Measurements from ENCODE around the gene RAB38.

RAB38 gene

GRCh38 chr11:88169471-88169870 lies 5.8 kb downstream of the RAB38 start:
- DNase-seq: no peak

GRCh38 chr11:88167853-88168252 lies 7.4 kb downstream of the RAB38 start:
- no peak for DNase-seq

GRCh38 chr11:88164806-88165585 lies 10.2 kb downstream of the RAB38 start:
- DNase-seq: no peak

- DNase-seq: no peak
Observed at GRCh38 chr11:88164320-88164719, 10.9 kb downstream of the RAB38 start.

GRCh38 chr11:88158081-88158480 lies 17.2 kb downstream of the RAB38 start:
- DNase-seq: no peak

- no peak for DNase-seq
Observed at GRCh38 chr11:88157370-88157769, 17.9 kb downstream of the RAB38 start.

GRCh38 chr11:88152381-88152780 lies 22.9 kb downstream of the RAB38 start:
- no peak for DNase-seq

GRCh38 chr11:88151709-88152265 lies 23.5 kb downstream of the RAB38 start:
- no peak for DNase-seq

GRCh38 chr11:88146106-88146505 lies 29.1 kb downstream of the RAB38 start:
- DNase-seq: no peak

GRCh38 chr11:88139865-88140264 lies 35.4 kb downstream of the RAB38 start:
- no peak for DNase-seq

- no peak for DNase-seq
Observed at GRCh38 chr11:88131764-88132470, 43.3 kb downstream of the RAB38 start.

- no peak for DNase-seq
Observed at GRCh38 chr11:88122956-88123355, 52.3 kb downstream of the RAB38 start.

GRCh38 chr11:88119561-88119960 lies 55.7 kb downstream of the RAB38 start:
- no peak for DNase-seq

GRCh38 chr11:88117281-88117858 lies 57.9 kb downstream of the RAB38 start:
- DNase-seq: no peak

- DNase-seq: no peak
Observed at GRCh38 chr11:88115828-88116755, 59.2 kb downstream of the RAB38 start.

GRCh38 chr11:88114486-88115045 lies 60.7 kb downstream of the RAB38 start:
- no peak for DNase-seq

GRCh38 chr11:88106666-88107065 lies 68.6 kb downstream of the RAB38 start:
- no peak for DNase-seq

- no peak for DNase-seq
Observed at GRCh38 chr11:88105951-88106350, 69.3 kb downstream of the RAB38 start.

- no peak for DNase-seq
Observed at GRCh38 chr11:88105526-88105925, 69.7 kb downstream of the RAB38 start.

GRCh38 chr11:88104408-88104807 lies 70.8 kb downstream of the RAB38 start:
- no peak for DNase-seq

GRCh38 chr11:88103337-88104206 lies 71.7 kb downstream of the RAB38 start:
- peak; percentile 26 for DNase-seq

Data from NCI-H1105 treated with DMSO at 0.1 percent for 48 hours (cell line).